SKM-1 treated with dmso at 0.1 percent for 144 hours (cell line): ENCODE results near the gene HMGXB3.
"Not testable (repeated sequence)": the region's sequence is repeated elsewhere in the genome, so short reads cannot be mapped to it uniquely, and the experiment has no call there.

ENCODE experiments used
- DNase-seq: peaks from one replicate; lab custom pipeline; 2025; ENCODE audit not compliant: unreplicated experiment; lab: John Stamatoyannopoulos, UW

Gene HMGXB3

DNA sequence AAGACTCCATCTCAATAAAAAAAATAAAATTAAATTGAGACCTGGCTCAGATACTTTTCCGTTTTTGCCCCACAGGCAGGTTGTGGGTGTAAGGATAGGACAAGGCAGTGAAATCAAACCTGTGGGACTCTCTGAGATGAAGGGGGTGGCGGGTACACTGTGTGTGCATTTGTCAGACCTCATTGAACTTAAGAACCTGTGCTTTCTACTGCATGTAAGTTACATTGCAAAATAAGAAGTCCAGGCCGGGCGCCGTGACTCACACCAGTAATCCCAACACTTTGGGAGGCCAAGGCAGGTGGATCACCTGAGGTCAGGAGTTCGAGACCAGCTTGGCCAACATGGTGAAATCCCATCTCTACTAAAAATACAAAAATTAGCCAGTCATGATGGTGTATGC lies 84.2 kb downstream of the HMGXB3 start:
- not testable (repeated sequence) for DNase-seq

DNA sequence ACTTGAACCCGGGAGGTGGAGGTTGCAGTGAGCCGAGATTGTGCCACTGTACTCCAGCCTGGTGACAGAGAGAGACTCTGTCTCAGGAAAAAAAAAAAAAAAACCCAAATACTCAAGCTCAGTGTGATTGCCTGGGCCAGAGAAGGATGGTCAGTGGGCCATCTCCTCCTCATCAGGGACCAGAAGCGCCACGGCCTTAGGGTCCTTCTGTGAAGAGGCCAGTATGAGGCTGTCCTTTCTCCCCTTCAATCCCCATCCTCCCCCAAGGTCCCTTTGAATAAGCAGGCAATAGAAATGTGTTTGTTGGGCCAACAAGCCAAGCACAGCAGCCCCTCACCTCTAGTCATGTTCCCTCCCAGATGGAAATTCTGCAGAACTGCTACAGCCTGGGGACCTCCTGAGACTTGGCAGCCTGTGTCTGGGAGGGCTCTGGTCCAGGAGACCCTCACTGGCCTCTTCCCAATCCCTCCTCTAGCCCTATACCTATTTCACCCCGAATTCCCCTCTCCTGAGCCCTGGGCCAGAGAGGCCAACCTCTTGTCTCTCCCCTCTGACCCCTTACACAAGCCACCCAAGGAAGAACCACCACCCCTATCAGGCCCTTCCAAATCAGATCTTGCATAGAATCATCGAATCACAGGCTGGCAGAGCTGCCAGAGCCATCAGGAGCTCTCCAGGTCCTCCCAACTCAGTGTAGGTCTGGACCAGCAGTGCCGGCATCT lies 84.8 kb downstream of the HMGXB3 start:
- no peak for DNase-seq

DNA sequence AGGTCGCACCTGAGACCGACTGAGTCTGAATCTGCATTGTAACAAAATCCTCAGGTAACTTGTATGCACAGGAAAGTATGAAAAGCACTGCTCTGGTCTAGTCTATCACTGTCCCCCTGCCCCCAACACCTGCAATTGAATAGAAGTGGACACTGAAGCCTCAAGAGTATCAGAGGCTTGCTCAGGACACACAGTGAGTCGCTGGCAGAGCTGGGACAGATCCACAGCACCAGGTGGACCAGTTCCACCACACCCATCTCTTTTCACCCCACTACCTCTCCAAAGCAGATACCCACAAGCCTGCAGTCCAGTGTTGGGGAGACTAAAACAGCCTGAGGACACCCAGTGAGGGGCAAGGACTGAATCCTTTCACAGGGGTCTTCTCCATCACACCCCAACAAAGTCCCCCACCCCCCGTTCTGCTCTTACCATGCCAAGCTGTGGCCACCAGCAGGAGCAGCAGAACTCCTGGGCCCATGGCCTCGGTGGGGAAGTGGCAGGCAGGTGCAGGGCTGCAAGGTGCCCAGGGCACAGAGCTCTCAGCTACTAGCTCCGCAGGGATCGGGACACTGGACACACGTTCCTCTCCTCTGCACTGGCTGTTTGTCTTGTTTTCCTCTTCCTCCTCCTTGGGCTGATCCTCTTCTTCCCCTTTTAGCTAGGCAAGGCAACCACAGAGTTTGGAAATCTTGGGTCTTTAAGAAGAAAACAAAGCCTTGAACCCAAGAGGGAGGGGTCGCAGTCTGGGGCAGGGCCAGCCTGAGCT lies 85.6 kb downstream of the HMGXB3 start, which contains the start of gene CSF1R:
TSS of gene CSF1R (minus strand) at position 605 of the 766 bp plus-strand sequence. CDS start at position 478, 127 bp downstream.
- peak; percentile 89 for DNase-seq

DNA sequence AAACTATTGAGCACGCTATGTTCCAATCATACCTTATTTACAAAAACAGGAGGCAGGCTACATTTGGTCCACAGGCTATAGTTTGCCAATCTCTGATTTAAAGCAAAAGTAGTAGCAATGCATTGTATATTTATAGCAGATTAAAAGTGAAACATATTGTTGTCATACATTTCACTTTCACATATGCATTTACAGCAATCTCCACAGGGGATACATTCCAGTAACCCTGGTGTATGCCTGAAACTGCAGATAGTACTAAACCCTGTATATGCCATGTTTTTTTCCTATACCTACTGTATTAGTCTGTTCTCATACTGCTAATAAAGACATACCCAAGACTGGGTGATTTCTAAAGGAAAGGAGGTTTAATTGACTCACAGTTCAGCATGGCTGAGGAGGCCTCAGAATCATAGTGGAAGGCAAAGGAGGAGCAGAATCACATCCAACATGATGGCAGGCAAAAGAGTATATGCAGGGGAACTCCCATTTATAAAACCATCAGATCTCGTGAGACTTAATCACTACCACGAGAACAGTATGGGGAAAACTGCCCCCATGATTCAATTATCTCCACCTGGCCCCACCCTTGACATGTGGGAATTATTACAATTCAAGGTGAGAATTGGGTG lies 91.7 kb downstream of the HMGXB3 start:
- no peak for DNase-seq

DNA sequence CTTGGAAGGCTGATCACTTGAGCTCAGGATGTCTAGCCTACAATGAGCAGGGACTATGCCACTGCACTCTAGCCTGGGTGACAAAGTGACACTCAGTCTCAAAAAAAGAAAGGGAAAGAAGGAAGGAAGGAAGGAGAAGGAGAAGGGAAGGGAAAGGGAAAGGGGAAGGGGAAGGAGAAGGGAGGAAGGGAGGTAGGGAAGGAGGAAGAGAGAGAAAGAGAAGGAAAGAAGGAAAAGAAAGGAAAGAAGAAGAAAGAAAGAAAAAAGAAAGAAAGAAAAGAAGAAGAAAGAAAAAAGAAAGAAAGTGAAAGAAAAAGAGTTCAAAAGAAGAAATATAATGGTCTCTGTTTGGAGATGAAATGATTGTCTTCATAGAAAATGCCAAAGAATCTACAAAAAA lies 96.6 kb downstream of the HMGXB3 start:
- DNase-seq: no peak

DNA sequence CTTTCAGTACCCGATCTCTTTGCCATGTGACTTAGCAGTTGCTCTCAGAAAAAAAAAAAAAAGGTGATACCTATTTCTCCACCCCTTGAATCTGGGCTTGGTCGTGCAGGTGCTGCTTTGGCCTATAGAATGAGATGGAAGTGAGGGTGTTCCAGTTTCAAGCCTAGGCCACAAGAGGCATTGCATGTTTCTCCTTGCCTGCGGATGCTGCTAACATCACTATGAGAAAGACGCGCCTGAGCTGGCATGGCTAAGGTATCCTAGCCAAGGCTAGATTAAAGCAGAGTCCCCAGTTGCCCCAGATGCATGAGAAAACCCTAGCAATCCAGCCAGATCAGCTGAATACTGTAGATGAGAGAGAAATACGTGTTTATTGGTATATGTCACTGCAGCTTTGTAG lies 100.5 kb downstream of the HMGXB3 start:
- DNase-seq: no peak
